Heart right ventricle (tissue), 16 donors: ENCODE measurements around the gene ZNF248. TPM values are rescaled to one million over a fixed set of nuclear protein-coding genes. Genes with fewer than 3 reads are reported as not detected.
"Not testable (repeated sequence)": the region's sequence is repeated elsewhere in the genome, so short reads cannot be mapped to it uniquely, and the experiment has no call there.

Source experiments
- ATAC-seq, 8 donors: fragments of 200-7000 bp; cut with Tn5 transposase; one replicate each; pipeline ENCODE4 v1.9.1; 2020; ENCODE audit warnings: mild to moderate bottlenecking in 8 of 8, moderate library complexity in 8 of 8, moderate number of reproducible peaks in 1 of 8
- DNase-seq, 2 donors: peaks; one replicate each; pipeline ENCODE4 v3.0.0-alpha.2; 2020
- H3K27ac ChIP-seq, 10 donors: fragments of 200-600 bp; sonication (generic) in 2 of 10; one replicate each; pipeline versions ENCODE4 v1.5.0 to v1.8.0; 2020 to 2022; ENCODE audit warnings: mild to moderate bottlenecking in 3 of 10
- H3K27me3 ChIP-seq, 7 donors: fragments of 200-600 bp; one replicate each; pipeline ENCODE4 v1.8.0; 2021 to 2022; ENCODE audit warnings: mild to moderate bottlenecking in 2 of 7
- H3K36me3 ChIP-seq, 9 donors: fragments of 200-600 bp; sonication (generic) in 1 of 9; one replicate each; pipeline versions ENCODE4 v1.5.0 to v1.8.0; 2020 to 2022; ENCODE audit warnings: mild to moderate bottlenecking in 2 of 9
- H3K4me1 ChIP-seq, 9 donors: fragments of 200-600 bp; sonication (generic) in 1 of 9; one replicate each; pipeline versions ENCODE4 v1.5.0 to v1.8.0; 2020 to 2022; ENCODE audit warnings: mild to moderate bottlenecking in 4 of 9
- H3K4me3 ChIP-seq, 10 donors: fragments of 200-600 bp; sonication (generic) in 2 of 10; one replicate each; pipeline versions ENCODE4 v1.5.0 to v1.8.0; 2020 to 2022; ENCODE audit warnings: mild to moderate bottlenecking in 7 of 10, moderate library complexity in 2 of 10
- H3K9me3 ChIP-seq, 11 donors: fragments of 200-600 bp in 10 of 11; sonication (generic) in 2 of 11; one replicate each; pipeline versions ENCODE4 v1.5.0 to v1.8.0; 2013 to 2022; ENCODE audit warnings: mild to moderate bottlenecking in 2 of 11, control low read depth in 1 of 11, moderate library complexity in 1 of 11
- WGBS, 2 donors: extraction: QIAGEN DNeasy Blood & Tissue Kit; methylation state at CpG; one replicate each; pipeline ENCODE4 v1.1.7; 2013; ENCODE audit warnings: inconsistent platforms in 1 of 2; 5-methylcytosine and 5-hydroxymethylcytosine counted together
- intact Hi-C, 10 donors: fragments of 100-400 bp; cut with DNase I; formaldehyde crosslinking; loops; one replicate each; pipeline versions ENCODE4 v1.11.1 to v1.14.2; 2022
- polyA plus RNA-seq, 2 donors: library from polyadenylated mRNA; stranded (reverse); fragments of 200-250 nt; gene quantifications; one replicate each; pipeline ENCODE4 v1.2.3, GENCODE V29; 2013
- total RNA-seq, 10 donors: library from RNA; stranded (reverse); fragmentation: NEBNext Ultra II Directional in 3 of 10; extraction: Animal tissue kit (Norgen Biotek cat#: 25700) in 3 of 10; gene quantifications; one replicate each; pipeline versions ENCODE4 v1.2.1 to v1.2.4, GENCODE V29; 2021 to 2023
- TF ChIP-seq, protein P1 (sequence below), 9 donors: fragments of 200-600 bp; sonication (generic) in 2 of 9; IDR thresholded peaks; one replicate each; pipeline versions ENCODE4 v1.5.0 to v1.8.0; 2021 to 2022; ENCODE audit warnings: antibody characterized with exemption in 9 of 9, mild to moderate bottlenecking in 5 of 9, moderate library complexity in 1 of 9
- donor health status: Arrhythmogenic right ventricular cardiomyopathy.
- donor health status: ischemic (EF 13 %, LVEDD 7.1; RV severe dilation, severe dysfunction).
- donor health status: healthy with polysubstance abuse.
- donor health status: DM: no; HTN: yes; CAD: no.
- donor health status: DM: no; HTN: no; CAD: no.
- donor health status: ischemic (EF 25% LVEDD 6.9; RV normal size, moderate dysfunction).
- donor health status: ischemic (EF 25% LVEDD 5.7; RV mildly dilated, moderate dysfunction).
- donor health status: healthy.
- donor health status: DM: yes; HTN: yes; CAD: no.
- donor health status: Ischemic cardiomyopathy.
- donor health status: ischemic (EF 35%, LVEDD 5.7; RV mildly dilated, moderate dysfunction).
- donor health status: nonischemic (EF 11% LVEDD 7.7; RV severe dilation, severe dysfunction).
- donor health status: DM: yes; HTN: yes; CAD: no.
- donor health status: PGD.
- donor health status: ischemic (EF 29% LVEDD 5.4; RV normal size, mild dysfunction).
- donor health status: nonischemic (EF 23%, LVEDD 6.1; RV moderate dilation, normal function).

ZNF248 gene
- total and polyA plus RNA-seq, 12 donors: 3.8 to 13.9 (median 8.8) TPM

DNA sequence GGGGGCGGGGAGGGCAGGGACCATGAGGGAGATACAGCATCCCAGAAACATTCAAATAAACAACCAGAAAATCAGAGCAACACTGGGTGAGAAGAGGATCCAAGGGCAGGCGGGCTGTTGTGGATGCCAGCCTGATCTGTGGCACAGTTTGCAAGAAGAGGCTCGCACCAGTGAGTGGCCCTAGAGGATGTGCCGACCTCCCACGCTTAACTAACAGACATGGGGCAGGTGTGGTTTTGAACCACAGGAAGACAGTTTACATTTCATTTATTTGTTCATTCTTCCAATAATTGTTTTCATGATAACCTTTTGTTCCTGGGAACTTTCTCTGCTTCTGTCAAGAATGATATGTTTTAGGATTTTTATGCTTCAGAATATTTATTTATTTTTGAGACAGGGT, 115.6 kb downstream of the ZNF248 start:
- WGBS, 2 donors: 79 to 85% methylated on average over 5 of the region's 5 CpGs
- H3K27me3 ChIP-seq: peaks cover 0 to 6% (median 0%) of the 10 kb centered on the region in 7 donors
- no peak overlapping the region for H3K4me3 ChIP-seq
- no peaks in the 10 kb centered on the region for H3K4me1 ChIP-seq
- no peak for ATAC-seq
- DNase-seq: no peak
- H3K36me3 ChIP-seq: no peaks in the 10 kb centered on the region
- no peaks in the 10 kb centered on the region for H3K9me3 ChIP-seq
- intact Hi-C loops: no loop called here
- no peak overlapping the region for H3K27ac ChIP-seq
- TF ChIP-seq, protein P1, sequence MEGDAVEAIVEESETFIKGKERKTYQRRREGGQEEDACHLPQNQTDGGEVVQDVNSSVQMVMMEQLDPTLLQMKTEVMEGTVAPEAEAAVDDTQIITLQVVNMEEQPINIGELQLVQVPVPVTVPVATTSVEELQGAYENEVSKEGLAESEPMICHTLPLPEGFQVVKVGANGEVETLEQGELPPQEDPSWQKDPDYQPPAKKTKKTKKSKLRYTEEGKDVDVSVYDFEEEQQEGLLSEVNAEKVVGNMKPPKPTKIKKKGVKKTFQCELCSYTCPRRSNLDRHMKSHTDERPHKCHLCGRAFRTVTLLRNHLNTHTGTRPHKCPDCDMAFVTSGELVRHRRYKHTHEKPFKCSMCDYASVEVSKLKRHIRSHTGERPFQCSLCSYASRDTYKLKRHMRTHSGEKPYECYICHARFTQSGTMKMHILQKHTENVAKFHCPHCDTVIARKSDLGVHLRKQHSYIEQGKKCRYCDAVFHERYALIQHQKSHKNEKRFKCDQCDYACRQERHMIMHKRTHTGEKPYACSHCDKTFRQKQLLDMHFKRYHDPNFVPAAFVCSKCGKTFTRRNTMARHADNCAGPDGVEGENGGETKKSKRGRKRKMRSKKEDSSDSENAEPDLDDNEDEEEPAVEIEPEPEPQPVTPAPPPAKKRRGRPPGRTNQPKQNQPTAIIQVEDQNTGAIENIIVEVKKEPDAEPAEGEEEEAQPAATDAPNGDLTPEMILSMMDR (IDR thresholded peaks at IDR 0.05): no peak

DNA sequence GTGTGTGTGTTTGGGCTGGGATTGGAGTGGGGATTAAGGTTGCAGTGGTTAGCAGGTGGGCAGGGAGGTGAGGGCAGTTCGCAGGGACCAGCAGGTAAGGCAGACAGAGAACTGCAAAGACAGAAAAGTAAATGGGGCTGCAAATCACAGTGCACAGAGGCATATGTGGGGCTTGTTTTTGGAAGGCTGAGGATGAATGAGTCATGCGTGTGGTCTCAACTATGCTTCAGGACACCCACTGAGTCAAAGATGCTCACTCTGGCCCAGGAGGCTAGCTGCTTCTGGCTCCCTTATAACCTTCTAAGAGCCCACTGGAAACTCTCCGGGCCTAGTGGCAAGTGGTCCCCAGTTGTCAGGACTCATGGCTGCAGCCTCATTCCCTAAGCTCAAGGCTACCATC, 118.2 kb downstream of the ZNF248 start:
- WGBS, 2 donors: 76 to 77% methylated on average over 3 of the region's 3 CpGs
- Histone ChIP-seq H3K9me3 (no peaks in the 10 kb centered on the region), H3K4me3 (no peak overlapping the region), H3K4me1 (no peaks in the 10 kb centered on the region), H3K27me3 (peaks cover 0 to 8% (median 0%) of the 10 kb centered on the region in 7 donors), H3K36me3 (no peaks in the 10 kb centered on the region), H3K27ac (no peak overlapping the region)
- no peak for ATAC-seq
- TF ChIP-seq, protein P1 (IDR thresholded peaks at IDR 0.05): no peak
- DNase-seq: no peak
- intact Hi-C loops: no loop called here

GRCh38 chr10:37738241-37738640, 119.2 kb downstream of the ZNF248 start:
- H3K4me3 ChIP-seq, H3K9me3 ChIP-seq, H3K27me3 ChIP-seq, ATAC-seq, H3K36me3 ChIP-seq, H3K4me1 ChIP-seq, H3K27ac ChIP-seq, DNase-seq, intact Hi-C loops: not testable (repeated sequence)
- WGBS, 2 donors: 86 to 87% methylated on average over 16 of the region's 16 CpGs

GRCh38 chr10:37737336-37737735, 120.1 kb downstream of the ZNF248 start:
- intact Hi-C loops: no loop called here
- DNase-seq (no peak), ATAC-seq (no peak)
- Histone ChIP-seq H3K36me3 (no peaks in the 10 kb centered on the region), H3K9me3 (no peaks in the 10 kb centered on the region), H3K4me3 (no peak overlapping the region), H3K27me3 (peaks cover 0 to 8% (median 0%) of the 10 kb centered on the region in 7 donors), H3K4me1 (no peaks in the 10 kb centered on the region), H3K27ac (no peak overlapping the region)
- WGBS, 2 donors: 72 to 81% methylated on average over 15 of the region's 15 CpGs
- TF ChIP-seq, protein P1 (IDR thresholded peaks at IDR 0.05): no peak

DNA sequence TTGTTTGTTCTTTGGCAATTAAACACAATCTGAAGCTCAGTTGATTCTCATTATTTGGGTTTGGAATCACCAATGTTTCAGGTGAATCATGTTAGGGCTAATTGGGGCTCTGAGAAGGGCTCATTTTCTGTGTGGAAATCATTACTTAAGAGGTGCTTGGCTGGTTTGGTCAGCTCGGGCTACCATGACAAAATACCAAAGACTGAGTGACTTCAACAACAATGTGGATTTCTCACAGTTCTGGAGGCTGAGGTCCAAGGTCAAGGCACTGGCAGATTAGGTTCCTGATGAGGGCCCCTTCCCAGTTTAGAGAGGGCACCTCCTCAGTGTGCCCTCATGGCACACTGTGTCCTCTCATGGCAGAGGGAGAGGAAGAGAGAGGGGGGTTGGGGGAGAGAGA, 121.3 kb downstream of the ZNF248 start:
- intact Hi-C loops: no loop called here
- no peak for DNase-seq
- no peaks in the 10 kb centered on the region for H3K9me3 ChIP-seq
- ATAC-seq: no peak
- peaks cover 0 to 8% (median 0%) of the 10 kb centered on the region in 7 donors for H3K27me3 ChIP-seq
- TF ChIP-seq, protein P1 (IDR thresholded peaks at IDR 0.05): no peak
- 30 to 48% methylated on average over 1 of the region's 1 CpG for WGBS, 2 donors
- H3K36me3 ChIP-seq: no peaks in the 10 kb centered on the region
- no peak overlapping the region for H3K27ac ChIP-seq
- no peaks in the 10 kb centered on the region for H3K4me1 ChIP-seq
- H3K4me3 ChIP-seq: no peak overlapping the region
